C4-2B (cell line): ENCODE measurements around the gene PTPRB.

ENCODE experiments used
- H3K27ac ChIP-seq: fragments of 450-650 bp; 2 replicates; pipeline ENCODE4 v1.5.1; 2017
- ZFX ChIP-seq: fragments of 450-650 bp; IDR thresholded peaks from 2 replicates; pipeline ENCODE4 v1.6.1; 2017
- TF ChIP-seq, protein P1 (sequence below): fragments of 450-650 bp; conservative IDR thresholded peaks from 2 replicates; pipeline ENCODE4 v1.5.1; 2017; ENCODE audit warnings: mild to moderate bottlenecking

The PTPRB gene

GRCh38 chr12:70592664-70593063, 44.6 kb downstream of the PTPRB start:
- TF ChIP-seq, protein P1, sequence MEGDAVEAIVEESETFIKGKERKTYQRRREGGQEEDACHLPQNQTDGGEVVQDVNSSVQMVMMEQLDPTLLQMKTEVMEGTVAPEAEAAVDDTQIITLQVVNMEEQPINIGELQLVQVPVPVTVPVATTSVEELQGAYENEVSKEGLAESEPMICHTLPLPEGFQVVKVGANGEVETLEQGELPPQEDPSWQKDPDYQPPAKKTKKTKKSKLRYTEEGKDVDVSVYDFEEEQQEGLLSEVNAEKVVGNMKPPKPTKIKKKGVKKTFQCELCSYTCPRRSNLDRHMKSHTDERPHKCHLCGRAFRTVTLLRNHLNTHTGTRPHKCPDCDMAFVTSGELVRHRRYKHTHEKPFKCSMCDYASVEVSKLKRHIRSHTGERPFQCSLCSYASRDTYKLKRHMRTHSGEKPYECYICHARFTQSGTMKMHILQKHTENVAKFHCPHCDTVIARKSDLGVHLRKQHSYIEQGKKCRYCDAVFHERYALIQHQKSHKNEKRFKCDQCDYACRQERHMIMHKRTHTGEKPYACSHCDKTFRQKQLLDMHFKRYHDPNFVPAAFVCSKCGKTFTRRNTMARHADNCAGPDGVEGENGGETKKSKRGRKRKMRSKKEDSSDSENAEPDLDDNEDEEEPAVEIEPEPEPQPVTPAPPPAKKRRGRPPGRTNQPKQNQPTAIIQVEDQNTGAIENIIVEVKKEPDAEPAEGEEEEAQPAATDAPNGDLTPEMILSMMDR: no peak
- no peak for TF ChIP-seq ZFX
- H3K27ac ChIP-seq: no peak overlapping the region

- no peak for TF ChIP-seq ZFX
- TF ChIP-seq, protein P1: no peak
- H3K27ac ChIP-seq: no peak overlapping the region
These were observed 46.5 kb downstream of the PTPRB start for GRCh38 chr12:70590549-70591226.

GRCh38 chr12:70590051-70590450, 47.2 kb downstream of the PTPRB start:
- H3K27ac ChIP-seq: no peak overlapping the region
- no peak for TF ChIP-seq ZFX
- TF ChIP-seq, protein P1: peak; percentile 93

GRCh38 chr12:70584332-70584731, 52.9 kb downstream of the PTPRB start:
- H3K27ac ChIP-seq: no peak overlapping the region
- TF ChIP-seq, protein P1: no peak
- no peak for TF ChIP-seq ZFX

GRCh38 chr12:70583251-70583650, 54.0 kb downstream of the PTPRB start:
- TF ChIP-seq, protein P1: no peak
- no peak for TF ChIP-seq ZFX
- no peak overlapping the region for H3K27ac ChIP-seq

DNA sequence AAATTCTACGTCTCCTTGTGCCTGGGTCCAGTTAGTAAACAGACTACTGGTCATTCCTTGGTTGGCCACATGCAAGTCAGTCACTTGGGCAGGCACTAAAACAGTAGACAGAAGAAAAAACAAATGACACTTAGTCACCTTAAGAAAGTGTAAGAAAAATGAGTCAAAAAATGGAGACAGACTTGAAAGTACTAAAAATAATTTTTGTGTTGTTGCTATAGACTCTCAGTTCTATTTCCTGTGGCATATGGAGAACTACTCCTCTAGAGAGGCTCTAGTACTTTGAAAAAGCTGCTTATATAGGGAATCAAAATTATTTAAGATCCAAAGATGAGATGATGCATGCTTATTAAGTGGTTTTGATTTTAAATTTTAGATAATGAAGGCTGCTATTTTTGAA, 56.0 kb downstream of the PTPRB start:
- TF ChIP-seq, protein P1: no peak
- TF ChIP-seq ZFX: no peak
- no peak overlapping the region for H3K27ac ChIP-seq

DNA sequence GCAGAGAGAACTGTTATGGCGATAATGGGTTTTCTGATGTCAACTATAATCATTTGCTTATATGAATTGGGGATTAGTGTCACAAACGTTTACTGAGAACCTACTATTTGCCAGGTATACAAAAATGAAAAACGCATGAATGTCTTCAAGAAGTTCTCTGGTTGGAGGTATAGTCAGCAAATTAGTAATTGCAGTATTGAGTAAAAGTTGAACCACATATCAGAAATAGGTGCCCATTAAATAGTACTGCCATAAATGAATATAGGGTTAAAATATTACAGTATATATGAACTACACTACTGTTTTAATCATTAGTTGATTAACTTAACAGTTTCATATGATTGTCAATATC, 60.0 kb downstream of the PTPRB start:
- no peak overlapping the region for H3K27ac ChIP-seq
- TF ChIP-seq ZFX: no peak
- TF ChIP-seq, protein P1: peak; percentile 69
